GM21515 (cell line): ENCODE measurements around the gene MAP3K7.
"Not testable (repeated sequence)": the region's sequence is repeated elsewhere in the genome, so short reads cannot be mapped to it uniquely, and the experiment has no call there.

ENCODE experiments used
- ATAC-seq: cut with Tn5 transposase; IDR thresholded peaks from one replicate; pipeline ENCODE4 v1.9.1; 2021; ENCODE audit not compliant: unreplicated experiment

Gene MAP3K7

DNA sequence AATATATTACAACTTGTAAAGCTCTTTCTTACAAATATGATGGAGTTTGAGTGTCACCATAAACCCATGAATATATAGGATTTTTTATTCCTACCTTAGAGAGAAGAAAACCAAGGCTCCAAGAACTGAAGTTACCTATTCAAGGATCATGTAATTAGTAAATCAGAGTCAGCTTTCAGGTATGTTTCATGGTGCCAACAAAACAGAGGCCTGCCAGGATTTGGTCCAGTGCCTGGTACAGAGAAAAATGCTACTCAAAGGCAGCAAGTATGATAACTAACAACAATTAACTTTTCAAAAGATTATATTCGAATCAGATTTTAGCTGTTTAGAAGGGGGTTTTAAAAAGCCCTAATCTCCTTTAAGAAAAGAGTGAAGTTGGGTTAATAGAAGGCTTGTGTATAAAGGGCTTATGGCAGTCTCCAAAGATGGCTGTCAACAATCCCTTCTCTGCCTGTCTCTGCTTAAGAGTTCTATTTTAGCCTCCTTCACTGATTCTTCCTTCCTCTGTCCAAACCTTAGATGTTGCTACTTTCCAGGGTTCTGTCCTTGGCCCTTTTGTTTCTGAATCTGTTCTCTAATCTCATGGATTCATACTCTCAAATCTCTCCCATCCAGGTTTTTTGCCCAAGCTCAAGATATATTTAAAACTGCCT lies 7.8 kb downstream of the MAP3K7 start:
- no peak for ATAC-seq

DNA sequence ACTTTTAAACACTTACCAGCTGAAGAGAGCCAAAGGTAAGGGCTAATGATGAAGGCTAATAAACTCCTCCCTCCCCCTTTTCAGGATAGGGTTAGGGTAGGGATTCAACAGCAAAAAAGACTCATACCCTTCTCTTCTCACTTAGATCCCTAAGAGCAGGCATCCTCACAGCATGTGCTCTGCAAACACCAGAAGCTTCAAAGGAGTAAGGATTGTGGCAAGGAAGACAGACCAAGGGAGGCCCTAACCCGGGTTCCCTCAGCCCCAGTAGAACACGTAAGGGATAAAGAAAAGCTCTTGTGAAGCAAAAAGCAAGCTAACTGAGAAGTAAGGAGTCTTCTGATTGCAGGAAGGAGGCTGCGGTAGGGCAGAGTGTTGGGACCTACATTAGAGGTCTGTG lies 11.6 kb downstream of the MAP3K7 start:
- ATAC-seq, result no peak

DNA sequence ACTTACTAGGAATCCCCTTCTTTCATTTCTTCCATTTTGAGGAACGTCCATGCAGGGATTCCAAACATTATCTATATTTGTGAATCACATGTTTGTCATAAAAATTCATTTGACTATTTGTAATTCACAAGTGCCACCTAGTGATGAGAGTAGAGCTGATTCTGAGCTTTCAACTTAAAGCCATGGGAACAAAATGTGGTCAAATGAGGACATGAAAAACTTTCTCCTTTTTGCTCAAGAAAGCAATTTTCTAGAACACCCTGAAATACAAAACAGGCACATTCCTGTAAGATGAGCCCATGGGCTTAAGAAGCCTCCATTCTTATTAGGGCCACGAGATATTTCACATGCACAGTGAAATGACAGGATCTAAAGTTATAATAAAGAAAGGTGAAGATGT lies 12.3 kb downstream of the MAP3K7 start:
- ATAC-seq, result no peak

DNA sequence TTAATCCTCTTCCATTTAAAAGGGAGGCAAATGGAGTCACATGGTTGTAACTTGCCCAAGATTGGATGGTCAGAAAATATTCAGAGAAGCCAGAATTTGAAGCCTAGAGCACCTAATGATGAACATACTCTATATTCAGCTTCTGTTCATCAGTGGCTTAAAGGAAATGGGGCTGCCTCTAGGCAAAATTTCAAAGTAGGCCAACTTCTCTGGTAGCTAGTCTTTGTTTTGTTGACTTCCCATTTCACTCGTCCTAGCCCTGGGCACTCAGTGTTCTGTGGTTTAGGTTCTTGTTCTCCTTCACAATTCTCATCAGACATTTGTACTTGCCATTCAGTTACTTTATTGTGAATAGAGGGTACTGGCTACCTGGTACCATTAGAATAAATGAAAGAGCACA lies 13.2 kb downstream of the MAP3K7 start:
- no peak for ATAC-seq

DNA sequence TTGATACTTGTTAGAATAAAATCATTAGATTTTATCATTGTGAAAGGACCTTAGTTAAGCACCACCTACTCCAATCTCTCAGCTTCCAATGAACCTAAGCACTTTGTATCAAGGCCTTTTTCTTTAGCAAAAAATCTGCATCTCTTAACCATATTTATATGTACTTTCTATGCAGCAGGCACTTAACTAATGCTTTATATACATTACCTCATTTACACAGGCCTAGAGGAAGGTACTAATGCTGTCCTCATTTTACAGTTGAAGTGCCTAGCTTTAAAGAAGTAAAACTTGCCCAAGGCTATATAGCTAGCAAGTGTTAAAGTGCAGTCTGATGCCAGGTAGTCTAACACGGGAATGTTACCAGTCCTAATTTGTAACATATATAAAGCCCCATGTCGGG lies 14.0 kb downstream of the MAP3K7 start:
- ATAC-seq, result no peak

DNA sequence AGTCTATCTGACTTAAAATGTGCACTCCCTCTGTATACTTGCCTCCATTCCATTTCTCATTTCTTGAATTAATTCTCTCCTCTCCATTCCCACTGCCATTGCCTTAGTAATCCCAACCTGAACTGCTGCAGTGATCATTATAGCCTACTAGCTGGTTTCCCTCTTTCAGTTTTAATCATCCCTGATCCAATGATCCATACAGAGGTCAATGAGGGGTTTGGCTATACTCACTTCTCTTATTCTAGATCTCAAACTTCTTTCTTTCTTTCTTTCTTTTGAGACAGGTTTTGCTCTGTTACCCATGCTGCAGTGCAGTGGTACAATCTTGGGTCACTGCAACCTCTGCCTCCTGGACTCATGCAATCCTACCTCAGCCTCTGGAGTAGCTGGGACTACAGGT lies 17.6 kb downstream of the MAP3K7 start:
- ATAC-seq, result no peak

DNA sequence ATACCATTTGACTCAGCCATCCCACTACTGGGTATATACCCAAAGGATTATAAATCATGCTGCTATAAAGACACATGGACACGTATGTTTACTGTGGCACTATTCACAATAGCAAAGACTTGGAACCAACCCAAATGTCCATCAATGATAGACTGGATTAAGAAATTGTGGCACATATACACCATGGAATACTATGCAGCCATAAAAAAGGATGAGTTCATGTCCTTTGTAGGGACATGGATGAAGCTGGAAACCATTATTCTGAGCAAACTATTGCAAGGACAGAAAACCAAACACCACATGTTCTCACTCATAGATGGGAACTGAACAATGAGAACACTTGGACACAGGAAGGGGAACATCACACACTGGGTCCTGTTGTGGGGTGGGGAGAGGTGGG lies 19.2 kb downstream of the MAP3K7 start:
- ATAC-seq, result not testable (repeated sequence)

DNA sequence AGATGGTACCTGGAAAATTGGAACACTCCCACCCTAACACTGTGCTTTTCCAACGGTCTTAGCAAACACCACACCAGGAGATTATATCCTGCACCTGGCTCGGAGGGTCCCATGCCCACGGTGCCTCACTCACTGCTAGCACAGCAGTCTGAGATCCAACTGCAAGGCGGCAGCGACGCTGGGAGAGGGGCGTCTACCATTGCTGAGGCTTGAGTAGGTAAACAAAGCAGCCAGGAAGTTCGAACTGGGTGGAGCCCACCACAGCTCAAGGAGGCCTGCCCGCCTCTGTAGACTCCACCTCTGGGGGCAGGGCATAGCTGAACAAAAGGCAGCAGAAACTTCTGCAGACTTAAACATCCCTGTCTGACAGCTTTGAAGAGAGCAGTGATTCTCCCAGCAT lies 24.5 kb downstream of the MAP3K7 start:
- not testable (repeated sequence) for ATAC-seq

DNA sequence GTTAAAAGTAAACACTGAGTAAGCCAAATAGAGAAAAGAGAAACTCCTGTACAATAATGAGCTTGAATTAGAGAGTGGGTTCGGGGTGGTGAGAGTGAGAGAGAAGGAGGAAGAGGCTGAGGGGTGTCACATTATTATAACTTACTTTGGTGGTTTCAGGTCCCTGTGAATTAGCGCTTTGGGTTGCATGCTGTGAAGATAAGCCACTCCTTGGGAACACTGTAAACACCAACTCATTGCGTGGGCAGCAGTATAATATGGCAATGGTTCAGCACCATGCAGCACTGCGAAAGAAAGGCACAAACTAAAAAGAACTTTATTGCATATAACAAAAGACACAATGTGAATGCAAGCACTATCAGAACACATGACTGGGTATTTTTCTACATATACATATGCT lies 26.9 kb downstream of the MAP3K7 start:
- no peak for ATAC-seq

DNA sequence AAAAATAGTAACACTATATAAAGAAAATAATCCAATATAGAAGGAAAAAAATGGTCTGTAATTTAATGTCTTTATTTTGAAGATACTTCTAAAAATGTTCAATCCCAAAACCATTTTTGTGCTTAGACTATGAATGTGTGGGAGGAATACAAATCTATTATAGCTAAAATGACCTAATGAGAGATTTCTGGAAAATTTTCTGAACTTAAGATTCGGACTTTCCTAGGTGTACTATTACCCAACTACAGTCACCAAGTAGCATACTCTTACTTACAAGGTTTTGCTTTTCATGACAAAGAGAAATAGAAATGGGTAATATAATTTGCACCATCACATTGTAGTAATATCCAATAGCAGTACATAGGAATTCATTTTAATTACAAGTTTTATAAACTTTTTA lies 29.9 kb downstream of the MAP3K7 start:
- no peak for ATAC-seq

DNA sequence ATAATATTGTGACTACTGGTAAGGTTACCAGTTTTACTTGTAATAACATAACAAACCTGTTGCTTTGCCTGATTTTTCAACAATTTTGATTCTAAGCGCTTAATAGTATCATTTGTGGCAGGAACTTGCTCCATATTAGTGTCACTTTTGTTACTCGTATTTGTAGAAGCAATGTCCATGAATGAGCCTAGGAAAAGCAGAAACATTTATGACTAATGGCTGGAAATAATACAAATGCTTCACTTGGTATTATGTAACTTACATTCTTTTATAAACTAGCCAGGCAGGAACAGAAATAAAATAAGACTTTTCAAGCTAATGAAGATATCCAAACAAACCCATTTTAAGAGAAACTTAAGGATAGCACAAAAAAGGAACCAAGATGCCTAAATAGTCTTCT lies 38.9 kb downstream of the MAP3K7 start:
- no peak for ATAC-seq

DNA sequence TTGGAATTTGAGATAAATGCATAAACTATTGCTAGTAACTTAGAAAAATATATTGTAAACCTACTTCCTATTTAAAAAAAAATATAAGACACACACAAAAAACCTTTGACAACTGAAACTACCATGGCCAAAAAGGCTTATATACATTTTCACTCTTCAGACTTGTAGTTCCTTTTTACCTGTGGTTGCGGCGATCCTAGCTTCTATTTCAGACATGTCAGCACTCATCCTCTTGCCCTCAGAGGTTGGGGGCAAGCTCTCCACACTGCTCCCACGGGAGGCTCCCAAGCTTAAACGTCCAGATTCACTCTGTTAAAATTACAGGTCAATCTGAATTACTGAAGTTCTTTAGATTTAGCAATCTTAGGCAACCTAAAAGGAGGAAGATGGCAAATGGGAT lies 39.8 kb downstream of the MAP3K7 start:
- ATAC-seq, result no peak

DNA sequence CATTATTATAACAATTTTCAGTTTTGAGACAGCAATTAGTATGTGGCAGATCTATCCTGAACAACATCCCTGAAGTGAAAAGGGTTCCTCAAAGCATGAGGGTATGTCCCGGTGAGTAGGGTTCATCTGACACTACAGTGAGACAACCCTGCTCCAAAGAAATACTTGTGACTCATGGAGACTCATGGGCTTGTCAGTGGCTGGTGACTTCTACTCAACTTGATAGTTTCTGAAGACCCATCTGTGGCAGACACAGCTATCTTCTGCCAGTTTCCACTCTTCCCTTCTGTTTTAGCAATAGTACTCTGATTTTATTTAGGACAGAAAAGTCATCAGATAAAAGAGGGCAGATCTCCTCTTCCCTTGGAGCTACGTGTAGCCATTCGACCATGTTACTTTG lies 41.4 kb downstream of the MAP3K7 start:
- ATAC-seq, result no peak

DNA sequence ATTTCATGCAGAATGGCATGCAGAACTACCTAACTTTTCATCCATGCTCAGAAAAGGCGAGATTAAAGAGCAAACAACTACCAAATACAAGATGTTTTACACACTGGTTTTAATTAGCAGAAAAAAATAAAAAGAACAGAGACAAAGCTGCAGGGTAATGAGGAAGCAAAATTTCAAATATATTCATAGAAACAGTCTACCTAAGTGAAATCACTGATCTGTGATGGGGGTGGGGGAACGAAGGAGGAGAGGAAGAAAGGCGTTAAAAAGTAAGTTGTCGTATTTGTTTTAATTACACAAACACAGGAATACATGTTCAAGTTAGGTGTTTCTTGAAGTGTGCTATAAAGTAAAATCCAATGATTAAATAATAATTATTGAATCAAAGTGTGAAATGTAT lies 42.1 kb downstream of the MAP3K7 start:
- ATAC-seq, result no peak

DNA sequence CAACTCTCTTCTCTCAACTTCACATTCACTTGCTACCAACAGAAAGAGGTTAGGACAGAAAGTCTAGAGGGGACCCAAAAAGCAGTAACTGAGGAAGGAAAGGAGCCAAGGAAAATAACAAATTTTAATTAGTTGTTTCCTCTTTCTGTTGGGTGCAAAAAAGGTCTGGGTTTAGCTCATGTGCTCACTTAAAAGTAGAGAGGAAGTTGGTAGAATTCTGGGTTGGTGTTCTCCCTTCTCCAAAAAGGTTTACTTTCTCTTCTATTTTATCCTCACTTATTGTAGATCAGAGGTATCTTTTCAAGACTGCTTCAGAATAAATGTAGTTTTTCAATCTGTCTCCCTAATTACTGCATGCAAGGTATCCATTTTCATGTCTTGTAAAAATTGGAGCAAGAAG lies 42.8 kb downstream of the MAP3K7 start:
- ATAC-seq, result no peak

DNA sequence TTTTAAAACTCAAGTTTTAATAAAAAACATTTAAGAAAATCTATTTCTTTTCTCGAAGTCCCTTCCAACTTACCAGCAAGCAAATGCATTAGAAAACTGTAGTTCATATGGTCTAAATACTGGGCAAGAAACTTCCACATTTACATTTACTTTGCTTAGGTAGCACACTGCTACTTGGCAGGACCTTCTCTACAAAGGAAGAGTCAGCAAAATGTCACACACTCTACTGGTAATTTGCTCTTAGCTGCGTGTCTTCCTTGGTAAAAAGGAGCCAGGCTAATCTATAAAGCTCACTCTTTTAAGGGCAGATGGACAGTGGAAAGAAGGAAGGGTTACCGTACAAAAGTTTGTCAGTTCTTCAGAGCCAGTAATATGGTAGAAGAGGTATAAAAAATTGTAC lies 45.7 kb downstream of the MAP3K7 start:
- ATAC-seq, result no peak

DNA sequence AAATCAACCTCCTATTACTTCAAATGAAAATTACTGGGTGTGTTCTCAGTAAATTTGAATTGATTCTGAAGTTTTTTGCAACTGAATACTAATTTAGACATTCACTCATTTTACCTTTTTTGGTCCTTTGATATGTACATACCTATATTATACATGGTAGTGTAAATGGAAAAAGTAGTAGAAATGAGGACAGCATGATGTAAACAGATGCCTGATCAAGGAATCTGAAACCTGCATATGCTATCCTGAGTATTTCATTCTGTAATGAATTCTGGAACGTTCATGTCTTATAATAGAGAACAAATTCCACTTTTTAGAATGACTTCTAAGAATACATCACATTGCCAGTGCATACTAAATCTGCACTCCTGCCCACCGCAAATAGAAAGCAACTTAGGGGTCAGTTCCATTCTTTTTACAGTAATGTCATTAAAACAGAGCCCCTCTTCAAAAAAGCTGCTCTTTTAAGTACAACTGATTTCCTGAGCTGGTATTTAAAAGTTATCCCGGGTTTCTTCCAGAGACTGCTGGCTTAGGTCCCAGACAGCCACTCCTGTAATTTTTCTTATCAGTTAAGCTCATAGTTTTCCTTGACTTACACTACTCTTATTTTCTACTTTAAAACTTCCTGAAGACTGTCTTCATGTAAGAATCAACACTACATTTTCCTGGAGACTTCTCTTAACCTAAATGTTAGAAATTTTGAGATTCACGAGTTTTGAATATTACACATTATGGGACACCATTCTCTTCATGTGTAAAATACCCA lies 48.4 kb downstream of the MAP3K7 start:
- ATAC-seq, result no peak

DNA sequence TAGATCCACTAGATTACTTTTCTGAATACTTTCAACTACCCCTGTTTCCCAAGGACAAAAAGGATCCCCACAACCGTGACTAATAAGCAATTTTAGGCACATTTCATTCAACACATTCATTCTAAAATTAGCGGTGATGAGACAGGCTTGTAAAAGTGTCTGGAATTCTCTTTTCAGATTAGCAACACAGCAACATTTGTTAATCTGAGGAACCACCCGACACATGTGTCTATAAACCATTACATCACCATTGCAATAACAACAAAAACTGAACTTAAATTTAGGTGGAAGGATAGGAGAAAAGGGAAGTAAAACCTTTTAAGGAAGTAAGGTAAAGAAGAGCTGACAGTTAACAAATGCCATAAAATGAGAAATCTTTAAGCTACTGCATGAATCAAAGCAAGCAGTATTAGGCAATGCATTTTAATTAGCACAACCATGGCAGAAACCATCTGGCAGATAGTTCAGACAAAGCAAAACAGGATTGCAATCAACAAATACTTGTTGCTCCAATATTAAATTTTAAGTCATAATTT lies 49.1 kb downstream of the MAP3K7 start:
- peak; percentile 86 for ATAC-seq

DNA sequence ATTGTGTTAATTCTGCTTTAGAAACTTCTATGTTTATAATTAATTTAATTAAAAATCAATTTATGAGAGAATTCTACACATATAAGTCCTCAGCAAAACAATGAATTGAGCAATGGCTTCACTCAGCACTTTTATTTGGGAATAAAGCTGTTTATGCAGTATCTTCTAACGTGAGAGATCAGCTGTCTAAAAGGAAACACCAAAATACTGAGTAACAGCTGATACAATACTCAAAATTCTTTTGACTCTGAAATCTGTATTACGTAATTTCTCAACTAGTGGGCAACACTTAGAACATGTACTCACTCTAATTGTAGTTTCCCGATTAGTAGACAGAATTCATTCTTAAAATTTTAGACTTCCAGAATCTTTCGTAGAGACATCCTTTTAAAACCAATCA lies 49.8 kb downstream of the MAP3K7 start:
- no peak for ATAC-seq

DNA sequence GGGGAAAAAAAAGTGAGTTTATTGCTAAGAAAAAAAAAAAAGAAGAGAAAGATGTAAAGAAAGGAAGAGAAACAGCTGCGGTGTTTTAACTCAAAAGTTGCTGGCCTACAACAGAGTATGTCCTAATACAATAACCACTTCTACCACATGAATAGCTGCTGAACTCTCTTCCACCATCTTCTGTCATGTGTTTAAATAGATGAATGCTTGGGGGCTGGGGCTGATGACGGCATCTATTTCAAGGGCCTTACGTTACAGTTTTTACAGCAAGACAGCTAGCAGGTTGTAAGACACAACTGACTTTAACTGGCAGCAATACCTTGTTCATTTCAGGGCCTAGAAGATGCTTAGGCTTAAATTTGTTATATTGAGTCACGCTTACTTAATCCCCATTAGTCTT lies 50.4 kb downstream of the MAP3K7 start:
- no peak for ATAC-seq

DNA sequence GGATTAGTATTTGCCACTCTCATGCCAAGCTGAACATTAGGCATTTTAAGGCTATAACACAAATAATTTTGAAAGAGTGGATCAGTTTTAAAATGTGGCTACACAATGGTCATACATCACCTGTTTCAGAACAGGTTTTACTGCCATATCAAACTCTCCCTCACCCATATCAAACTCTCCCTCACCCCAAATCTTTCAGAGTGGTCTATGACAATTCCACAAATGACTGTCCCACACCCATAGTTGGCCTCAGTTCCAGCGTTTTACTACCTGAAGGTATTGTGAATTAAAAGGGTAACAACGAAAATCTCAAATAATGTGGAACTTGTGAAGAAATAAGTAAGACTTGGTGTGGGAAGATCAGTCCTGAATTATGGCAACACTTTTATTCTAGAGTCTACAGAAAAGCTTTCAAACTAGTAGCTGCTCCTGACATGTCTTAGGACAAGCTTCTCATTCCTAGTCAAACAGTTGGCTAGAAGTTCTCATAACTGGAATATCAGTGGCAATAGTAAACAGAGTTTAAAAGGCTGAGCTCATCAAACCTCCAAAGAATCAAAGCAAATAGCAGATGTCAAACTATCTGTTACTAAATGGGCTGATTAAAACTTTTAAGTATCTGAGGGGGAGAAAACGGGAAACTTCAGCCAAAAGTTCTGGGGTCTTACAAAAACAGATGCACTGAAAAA lies 52.4 kb downstream of the MAP3K7 start:
- ATAC-seq, result no peak
